ENCODE measurements around the gene IGFBP5.

DNA sequence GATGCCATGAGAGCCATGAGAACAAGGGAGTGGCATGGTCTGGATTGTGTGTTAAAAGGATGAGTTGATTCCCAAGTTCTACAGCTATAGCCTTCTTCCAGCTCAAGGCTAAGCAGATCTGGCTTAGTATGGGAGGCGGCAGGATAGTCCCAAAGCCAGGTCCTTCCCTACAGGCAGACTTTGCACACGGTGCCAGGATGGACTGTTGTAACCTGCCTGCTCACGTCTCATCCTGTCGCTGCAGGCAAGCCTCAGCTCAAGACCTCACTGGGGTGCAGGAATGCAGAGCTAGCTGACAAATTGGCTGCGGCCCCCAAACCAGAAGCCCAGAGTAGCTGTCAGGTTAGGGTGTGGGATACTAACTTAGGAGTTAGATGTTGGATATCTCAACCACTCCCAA is 28.8 kb upstream of the IGFBP5 start:
- TF ChIP-seq FOXM1 (IDR thresholded peaks at IDR 0.05; ENCODE audit: borderline replicate concordance, low read depth) (no peak), EP300 (IDR thresholded peaks at IDR 0.05; ENCODE audit: borderline replicate concordance) (no peak), EGR1 (IDR thresholded peaks at IDR 0.05) (no peak), TCF12 (IDR thresholded peaks at IDR 0.05; ENCODE audit: low read depth) (no peak), CREB1 (IDR thresholded peaks at IDR 0.05; ENCODE audit: low read depth) (no peak), RAD21 (IDR thresholded peaks at IDR 0.05; ENCODE audit: low read depth) (no peak), TEAD4 (IDR thresholded peaks at IDR 0.05) (no peak), CEBPB (IDR thresholded peaks at IDR 0.05) (no peak), NFIC (IDR thresholded peaks at IDR 0.05) (no peak), YY1 (IDR thresholded peaks at IDR 0.05; ENCODE audit: low read depth) (no peak)
- TF ChIP-seq, protein P1, sequence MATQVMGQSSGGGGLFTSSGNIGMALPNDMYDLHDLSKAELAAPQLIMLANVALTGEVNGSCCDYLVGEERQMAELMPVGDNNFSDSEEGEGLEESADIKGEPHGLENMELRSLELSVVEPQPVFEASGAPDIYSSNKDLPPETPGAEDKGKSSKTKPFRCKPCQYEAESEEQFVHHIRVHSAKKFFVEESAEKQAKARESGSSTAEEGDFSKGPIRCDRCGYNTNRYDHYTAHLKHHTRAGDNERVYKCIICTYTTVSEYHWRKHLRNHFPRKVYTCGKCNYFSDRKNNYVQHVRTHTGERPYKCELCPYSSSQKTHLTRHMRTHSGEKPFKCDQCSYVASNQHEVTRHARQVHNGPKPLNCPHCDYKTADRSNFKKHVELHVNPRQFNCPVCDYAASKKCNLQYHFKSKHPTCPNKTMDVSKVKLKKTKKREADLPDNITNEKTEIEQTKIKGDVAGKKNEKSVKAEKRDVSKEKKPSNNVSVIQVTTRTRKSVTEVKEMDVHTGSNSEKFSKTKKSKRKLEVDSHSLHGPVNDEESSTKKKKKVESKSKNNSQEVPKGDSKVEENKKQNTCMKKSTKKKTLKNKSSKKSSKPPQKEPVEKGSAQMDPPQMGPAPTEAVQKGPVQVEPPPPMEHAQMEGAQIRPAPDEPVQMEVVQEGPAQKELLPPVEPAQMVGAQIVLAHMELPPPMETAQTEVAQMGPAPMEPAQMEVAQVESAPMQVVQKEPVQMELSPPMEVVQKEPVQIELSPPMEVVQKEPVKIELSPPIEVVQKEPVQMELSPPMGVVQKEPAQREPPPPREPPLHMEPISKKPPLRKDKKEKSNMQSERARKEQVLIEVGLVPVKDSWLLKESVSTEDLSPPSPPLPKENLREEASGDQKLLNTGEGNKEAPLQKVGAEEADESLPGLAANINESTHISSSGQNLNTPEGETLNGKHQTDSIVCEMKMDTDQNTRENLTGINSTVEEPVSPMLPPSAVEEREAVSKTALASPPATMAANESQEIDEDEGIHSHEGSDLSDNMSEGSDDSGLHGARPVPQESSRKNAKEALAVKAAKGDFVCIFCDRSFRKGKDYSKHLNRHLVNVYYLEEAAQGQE (IDR thresholded peaks at IDR 0.05; ENCODE audit: low read depth), result no peak
- TF ChIP-seq, protein P2, sequence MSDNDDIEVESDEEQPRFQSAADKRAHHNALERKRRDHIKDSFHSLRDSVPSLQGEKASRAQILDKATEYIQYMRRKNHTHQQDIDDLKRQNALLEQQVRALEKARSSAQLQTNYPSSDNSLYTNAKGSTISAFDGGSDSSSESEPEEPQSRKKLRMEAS (IDR thresholded peaks at IDR 0.05), result no peak
- TF ChIP-seq, protein P3, sequence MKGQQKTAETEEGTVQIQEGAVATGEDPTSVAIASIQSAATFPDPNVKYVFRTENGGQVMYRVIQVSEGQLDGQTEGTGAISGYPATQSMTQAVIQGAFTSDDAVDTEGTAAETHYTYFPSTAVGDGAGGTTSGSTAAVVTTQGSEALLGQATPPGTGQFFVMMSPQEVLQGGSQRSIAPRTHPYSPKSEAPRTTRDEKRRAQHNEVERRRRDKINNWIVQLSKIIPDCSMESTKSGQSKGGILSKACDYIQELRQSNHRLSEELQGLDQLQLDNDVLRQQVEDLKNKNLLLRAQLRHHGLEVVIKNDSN (IDR thresholded peaks at IDR 0.05), result no peak
